ENCODE data around the gene RIT2. TPM values are rescaled to one million over a fixed set of nuclear protein-coding genes. Genes with fewer than 3 reads are reported as not detected.

RIT2 gene
- total RNA-seq, 1 donor from 2014 or later = not detected

DNA sequence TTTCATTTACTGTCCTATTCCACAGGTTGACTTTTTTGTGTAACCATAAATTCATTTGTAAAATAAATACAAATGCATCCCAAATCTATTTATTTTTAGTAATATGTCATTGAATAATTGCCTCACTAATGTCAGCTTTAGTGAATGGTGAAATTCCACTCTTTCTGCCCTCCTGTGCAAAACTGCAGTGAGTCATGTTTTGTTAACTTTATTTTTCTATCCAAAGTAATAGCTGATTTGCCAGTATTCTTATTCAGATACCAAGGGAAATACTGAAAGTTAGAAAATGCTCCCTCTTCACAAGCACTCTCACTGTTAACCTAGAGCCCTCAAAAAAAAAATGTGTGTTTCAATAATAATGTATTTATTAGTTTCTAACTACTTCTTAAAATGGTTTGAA, 322.8 kb downstream of the RIT2 start:
- TF ChIP-seq, protein P1, sequence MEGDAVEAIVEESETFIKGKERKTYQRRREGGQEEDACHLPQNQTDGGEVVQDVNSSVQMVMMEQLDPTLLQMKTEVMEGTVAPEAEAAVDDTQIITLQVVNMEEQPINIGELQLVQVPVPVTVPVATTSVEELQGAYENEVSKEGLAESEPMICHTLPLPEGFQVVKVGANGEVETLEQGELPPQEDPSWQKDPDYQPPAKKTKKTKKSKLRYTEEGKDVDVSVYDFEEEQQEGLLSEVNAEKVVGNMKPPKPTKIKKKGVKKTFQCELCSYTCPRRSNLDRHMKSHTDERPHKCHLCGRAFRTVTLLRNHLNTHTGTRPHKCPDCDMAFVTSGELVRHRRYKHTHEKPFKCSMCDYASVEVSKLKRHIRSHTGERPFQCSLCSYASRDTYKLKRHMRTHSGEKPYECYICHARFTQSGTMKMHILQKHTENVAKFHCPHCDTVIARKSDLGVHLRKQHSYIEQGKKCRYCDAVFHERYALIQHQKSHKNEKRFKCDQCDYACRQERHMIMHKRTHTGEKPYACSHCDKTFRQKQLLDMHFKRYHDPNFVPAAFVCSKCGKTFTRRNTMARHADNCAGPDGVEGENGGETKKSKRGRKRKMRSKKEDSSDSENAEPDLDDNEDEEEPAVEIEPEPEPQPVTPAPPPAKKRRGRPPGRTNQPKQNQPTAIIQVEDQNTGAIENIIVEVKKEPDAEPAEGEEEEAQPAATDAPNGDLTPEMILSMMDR (IDR thresholded peaks at IDR 0.05; ENCODE audit: partially characterized antibody, unreplicated experiment) = no peak
- Mint-ChIP-seq H3K4me1 (ENCODE audit: low read depth, unreplicated experiment) (no peaks in the 10 kb centered on the region), H3K36me3 (ENCODE audit: unreplicated experiment) (peaks cover 11% of the 10 kb centered on the region), H3K4me3 (ENCODE audit: unreplicated experiment) (no peak overlapping the region), H3K9me3 (ENCODE audit: unreplicated experiment) (peaks cover 6% of the 10 kb centered on the region), H3K27me3 (ENCODE audit: unreplicated experiment) (no peaks in the 10 kb centered on the region), H3K27ac (ENCODE audit: unreplicated experiment) (no peak overlapping the region)
- no peak for DNase-seq

DNA sequence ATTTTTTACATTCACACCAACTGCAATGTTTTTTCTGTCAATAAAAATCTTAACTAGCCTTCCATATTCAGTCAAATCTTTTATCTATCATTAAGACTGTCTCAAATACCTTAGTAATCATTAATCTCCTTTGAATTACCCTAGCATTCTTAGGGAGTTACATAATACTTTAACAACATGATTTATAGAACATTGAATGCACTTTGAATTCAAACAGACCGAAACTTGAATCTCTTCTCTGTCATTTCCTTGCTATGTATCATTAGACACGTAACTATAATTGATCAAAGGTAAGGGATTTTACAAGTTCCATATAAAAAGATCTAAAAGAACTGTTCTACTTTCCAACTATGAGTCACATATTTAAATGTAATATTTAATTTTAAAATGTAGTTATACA, 330.9 kb downstream of the RIT2 start:
- peaks cover 12% of the 10 kb centered on the region for H3K9me3 Mint-ChIP-seq (ENCODE audit: unreplicated experiment)
- no peak for DNase-seq
- peaks cover 28% of the 10 kb centered on the region for H3K4me1 Mint-ChIP-seq (ENCODE audit: low read depth, unreplicated experiment)
- H3K27me3 Mint-ChIP-seq (ENCODE audit: unreplicated experiment) = peaks cover 5% of the 10 kb centered on the region
- peaks cover 5% of the 10 kb centered on the region for H3K36me3 Mint-ChIP-seq (ENCODE audit: unreplicated experiment)
- H3K4me3 Mint-ChIP-seq (ENCODE audit: unreplicated experiment) = no peak overlapping the region
- TF ChIP-seq, protein P1 (IDR thresholded peaks at IDR 0.05; ENCODE audit: partially characterized antibody, unreplicated experiment) = no peak
- H3K27ac Mint-ChIP-seq (ENCODE audit: unreplicated experiment) = no peak overlapping the region

DNA sequence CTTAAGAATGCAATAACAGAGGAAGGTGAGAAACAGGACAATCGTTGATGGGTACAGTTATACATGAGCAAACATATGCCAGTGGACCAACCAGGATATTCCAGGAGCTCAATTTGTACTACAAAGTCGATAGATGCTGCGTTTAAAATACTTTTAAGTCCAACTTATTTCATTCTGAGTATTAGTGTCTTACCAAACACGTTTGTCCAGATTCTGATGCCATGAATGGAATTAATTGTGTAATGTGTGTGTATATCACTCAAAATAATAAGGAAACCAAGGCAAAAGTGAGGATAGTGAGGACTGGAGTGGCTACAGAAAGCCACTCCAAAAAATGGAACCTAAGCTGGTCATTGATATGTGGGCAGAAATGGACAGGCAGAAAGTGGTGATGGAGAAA, 332.6 kb downstream of the RIT2 start:
- H3K4me1 Mint-ChIP-seq (ENCODE audit: low read depth, unreplicated experiment) = peaks cover 45% of the 10 kb centered on the region
- peaks cover 11% of the 10 kb centered on the region for H3K9me3 Mint-ChIP-seq (ENCODE audit: unreplicated experiment)

DNA sequence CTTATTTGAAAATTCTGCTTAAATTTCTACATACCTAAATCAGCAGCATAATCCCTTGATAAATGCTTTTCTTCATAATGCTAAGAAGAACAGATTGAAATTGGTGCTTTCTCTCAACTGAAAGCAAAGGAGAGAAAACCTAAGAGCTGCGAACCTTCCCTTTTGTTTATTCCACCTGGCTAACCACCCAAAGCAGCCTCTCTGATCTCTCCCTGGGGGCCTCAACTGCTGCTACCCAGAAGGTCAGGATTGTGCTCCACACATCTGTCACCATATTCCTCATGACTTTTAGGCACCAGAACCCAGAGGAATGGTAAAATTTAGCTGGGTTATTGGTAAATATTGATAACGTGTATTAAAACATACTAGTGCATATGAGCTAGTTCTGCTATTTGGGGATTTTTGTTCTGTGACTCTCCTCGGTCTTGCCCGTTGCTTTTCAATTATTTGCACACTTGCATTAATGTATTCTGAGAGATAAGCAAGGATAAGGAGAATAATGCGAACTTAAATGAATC, 334.1 kb downstream of the RIT2 start:
- TF ChIP-seq, protein P1 (IDR thresholded peaks at IDR 0.05; ENCODE audit: partially characterized antibody, unreplicated experiment) = no peak
- peak overlapping the region; percentile 98 for H3K27ac Mint-ChIP-seq (ENCODE audit: unreplicated experiment)
- peaks cover 11% of the 10 kb centered on the region for H3K9me3 Mint-ChIP-seq (ENCODE audit: unreplicated experiment)
- H3K4me3 Mint-ChIP-seq (ENCODE audit: unreplicated experiment) = peak overlapping the region; percentile 78
- peak; percentile 56 for DNase-seq
- H3K4me1 Mint-ChIP-seq (ENCODE audit: low read depth, unreplicated experiment) = peaks cover 54% of the 10 kb centered on the region
- H3K36me3 Mint-ChIP-seq (ENCODE audit: unreplicated experiment) = no peaks in the 10 kb centered on the region
- H3K27me3 Mint-ChIP-seq (ENCODE audit: unreplicated experiment) = peaks cover 9% of the 10 kb centered on the region

More for the DNA sequence above, 332.6 kb downstream of the RIT2 start:
- Mint-ChIP-seq H3K36me3 (ENCODE audit: unreplicated experiment) (no peaks in the 10 kb centered on the region), H3K27me3 (ENCODE audit: unreplicated experiment) (peaks cover 9% of the 10 kb centered on the region), H3K4me3 (ENCODE audit: unreplicated experiment) (no peak overlapping the region), H3K27ac (ENCODE audit: unreplicated experiment) (peak overlapping the region; percentile 98)
- TF ChIP-seq, protein P1 (IDR thresholded peaks at IDR 0.05; ENCODE audit: partially characterized antibody, unreplicated experiment) = no peak
- DNase-seq = no peak

DNA sequence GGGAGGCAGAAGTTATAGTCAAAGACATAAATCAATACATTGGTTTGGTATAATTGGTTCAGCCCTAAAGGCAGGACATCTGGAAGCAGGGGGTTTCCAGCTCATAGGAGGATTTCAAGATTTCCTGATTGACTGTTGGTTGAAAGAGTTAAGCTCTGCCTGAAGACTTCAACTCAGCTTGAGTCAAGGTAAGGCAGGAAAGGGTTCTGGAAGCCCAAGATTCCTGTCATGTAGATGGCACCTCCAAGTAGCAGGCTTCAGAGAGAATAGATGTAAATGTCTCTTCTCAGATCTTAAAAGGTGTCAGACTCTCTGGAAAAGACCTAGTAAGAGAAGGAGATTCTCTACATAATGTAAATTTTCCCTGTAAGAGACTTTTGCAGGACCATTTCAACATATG, 335.3 kb downstream of the RIT2 start:
- Mint-ChIP-seq H3K27ac (ENCODE audit: unreplicated experiment) (peak overlapping the region; percentile 98), H3K4me3 (ENCODE audit: unreplicated experiment) (peak overlapping the region; percentile 56), H3K4me1 (ENCODE audit: low read depth, unreplicated experiment) (peaks cover 54% of the 10 kb centered on the region), H3K27me3 (ENCODE audit: unreplicated experiment) (peaks cover 9% of the 10 kb centered on the region), H3K36me3 (ENCODE audit: unreplicated experiment) (no peaks in the 10 kb centered on the region), H3K9me3 (ENCODE audit: unreplicated experiment) (peaks cover 11% of the 10 kb centered on the region)
- TF ChIP-seq, protein P1 (IDR thresholded peaks at IDR 0.05; ENCODE audit: partially characterized antibody, unreplicated experiment) = no peak
- DNase-seq = no peak
